ENCODE results near the gene EFNA2. TPM values are rescaled to one million over a fixed set of nuclear protein-coding genes. Genes with fewer than 3 reads are reported as not detected.

Gene EFNA2
- polyA plus RNA-seq, 1 donor from 2014 or later = 10.3 TPM

DNA sequence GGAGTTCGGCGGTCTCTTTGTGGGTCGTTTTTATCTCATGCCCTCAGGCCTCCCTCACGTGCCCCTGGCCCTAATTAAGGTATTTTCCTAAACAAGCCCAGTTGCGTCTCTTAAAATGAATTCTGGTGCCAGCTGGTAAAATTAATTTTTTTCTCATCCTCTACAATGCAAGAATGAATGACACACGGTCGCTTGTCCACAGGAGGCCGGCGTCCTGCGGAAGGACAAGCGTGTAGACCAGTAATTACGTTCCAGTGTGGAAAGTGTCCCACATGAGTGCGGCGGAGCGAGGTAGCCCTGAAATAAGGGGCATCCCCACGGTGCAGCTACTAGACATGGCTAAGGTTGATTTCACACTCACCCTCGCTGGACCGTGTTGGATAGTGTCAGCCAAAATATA is 63.5 kb downstream of the EFNA2 start:
- no peak overlapping the region for H3K9ac ChIP-seq (ENCODE audit: low read length)
- no peaks in the 10 kb centered on the region for H3F3A ChIP-seq (ENCODE audit: insufficient read depth, low read length, poor library complexity, severe bottlenecking)
- H3K79me2 ChIP-seq (replicated peaks; ENCODE audit: insufficient read depth, low read length) = no peaks in the 10 kb centered on the region
- H4K20me1 ChIP-seq (ENCODE audit: insufficient read depth) = no peaks in the 10 kb centered on the region
- no peak overlapping the region for H2AFZ ChIP-seq (ENCODE audit: low read depth, low read length)
- H3K27ac ChIP-seq (ENCODE audit: low read length) = no peak overlapping the region
- TF ChIP-seq EZH2 (IDR thresholded peaks at IDR 0.05; ENCODE audit: borderline replicate concordance, insufficient read depth, low read length, poor library complexity, severe bottlenecking) (no peak), TAF1 (IDR thresholded peaks at IDR 0.05; ENCODE audit: low read depth) (no peak), RAD21 (conservative IDR thresholded peaks at IDR 0.05) (no peak), POLR2AphosphoS5 (IDR thresholded peaks at IDR 0.05) (no peak), SMC3 (conservative IDR thresholded peaks at IDR 0.05; ENCODE audit: poor library complexity) (no peak), EP300 (conservative IDR thresholded peaks at IDR 0.05; ENCODE audit: poor library complexity, severe bottlenecking) (no peak), MXI1 (conservative IDR thresholded peaks at IDR 0.05; ENCODE audit: poor library complexity, severe bottlenecking) (no peak)
- TF ChIP-seq, protein P1, sequence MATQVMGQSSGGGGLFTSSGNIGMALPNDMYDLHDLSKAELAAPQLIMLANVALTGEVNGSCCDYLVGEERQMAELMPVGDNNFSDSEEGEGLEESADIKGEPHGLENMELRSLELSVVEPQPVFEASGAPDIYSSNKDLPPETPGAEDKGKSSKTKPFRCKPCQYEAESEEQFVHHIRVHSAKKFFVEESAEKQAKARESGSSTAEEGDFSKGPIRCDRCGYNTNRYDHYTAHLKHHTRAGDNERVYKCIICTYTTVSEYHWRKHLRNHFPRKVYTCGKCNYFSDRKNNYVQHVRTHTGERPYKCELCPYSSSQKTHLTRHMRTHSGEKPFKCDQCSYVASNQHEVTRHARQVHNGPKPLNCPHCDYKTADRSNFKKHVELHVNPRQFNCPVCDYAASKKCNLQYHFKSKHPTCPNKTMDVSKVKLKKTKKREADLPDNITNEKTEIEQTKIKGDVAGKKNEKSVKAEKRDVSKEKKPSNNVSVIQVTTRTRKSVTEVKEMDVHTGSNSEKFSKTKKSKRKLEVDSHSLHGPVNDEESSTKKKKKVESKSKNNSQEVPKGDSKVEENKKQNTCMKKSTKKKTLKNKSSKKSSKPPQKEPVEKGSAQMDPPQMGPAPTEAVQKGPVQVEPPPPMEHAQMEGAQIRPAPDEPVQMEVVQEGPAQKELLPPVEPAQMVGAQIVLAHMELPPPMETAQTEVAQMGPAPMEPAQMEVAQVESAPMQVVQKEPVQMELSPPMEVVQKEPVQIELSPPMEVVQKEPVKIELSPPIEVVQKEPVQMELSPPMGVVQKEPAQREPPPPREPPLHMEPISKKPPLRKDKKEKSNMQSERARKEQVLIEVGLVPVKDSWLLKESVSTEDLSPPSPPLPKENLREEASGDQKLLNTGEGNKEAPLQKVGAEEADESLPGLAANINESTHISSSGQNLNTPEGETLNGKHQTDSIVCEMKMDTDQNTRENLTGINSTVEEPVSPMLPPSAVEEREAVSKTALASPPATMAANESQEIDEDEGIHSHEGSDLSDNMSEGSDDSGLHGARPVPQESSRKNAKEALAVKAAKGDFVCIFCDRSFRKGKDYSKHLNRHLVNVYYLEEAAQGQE (IDR thresholded peaks at IDR 0.05; ENCODE audit: borderline replicate concordance) = no peak
- TF ChIP-seq, protein P2, sequence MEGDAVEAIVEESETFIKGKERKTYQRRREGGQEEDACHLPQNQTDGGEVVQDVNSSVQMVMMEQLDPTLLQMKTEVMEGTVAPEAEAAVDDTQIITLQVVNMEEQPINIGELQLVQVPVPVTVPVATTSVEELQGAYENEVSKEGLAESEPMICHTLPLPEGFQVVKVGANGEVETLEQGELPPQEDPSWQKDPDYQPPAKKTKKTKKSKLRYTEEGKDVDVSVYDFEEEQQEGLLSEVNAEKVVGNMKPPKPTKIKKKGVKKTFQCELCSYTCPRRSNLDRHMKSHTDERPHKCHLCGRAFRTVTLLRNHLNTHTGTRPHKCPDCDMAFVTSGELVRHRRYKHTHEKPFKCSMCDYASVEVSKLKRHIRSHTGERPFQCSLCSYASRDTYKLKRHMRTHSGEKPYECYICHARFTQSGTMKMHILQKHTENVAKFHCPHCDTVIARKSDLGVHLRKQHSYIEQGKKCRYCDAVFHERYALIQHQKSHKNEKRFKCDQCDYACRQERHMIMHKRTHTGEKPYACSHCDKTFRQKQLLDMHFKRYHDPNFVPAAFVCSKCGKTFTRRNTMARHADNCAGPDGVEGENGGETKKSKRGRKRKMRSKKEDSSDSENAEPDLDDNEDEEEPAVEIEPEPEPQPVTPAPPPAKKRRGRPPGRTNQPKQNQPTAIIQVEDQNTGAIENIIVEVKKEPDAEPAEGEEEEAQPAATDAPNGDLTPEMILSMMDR (IDR thresholded peaks at IDR 0.05; ENCODE audit: poor library complexity, severe bottlenecking) = no peak
- no peaks in the 10 kb centered on the region for H3K9me3 ChIP-seq (ENCODE audit: low read length)
- no peak overlapping the region for H3K4me3 ChIP-seq (ENCODE audit: low read length)
- H3K9me2 ChIP-seq (ENCODE audit: insufficient read depth, low read length) = no peaks in the 10 kb centered on the region
- H3K27me3 ChIP-seq (ENCODE audit: insufficient read depth, low read depth, low read length) = no peaks in the 10 kb centered on the region
- H3K36me3 ChIP-seq (ENCODE audit: insufficient read depth, low read length) = no peaks in the 10 kb centered on the region
- no peak overlapping the region for H3K4me2 ChIP-seq (ENCODE audit: low read length)

DNA sequence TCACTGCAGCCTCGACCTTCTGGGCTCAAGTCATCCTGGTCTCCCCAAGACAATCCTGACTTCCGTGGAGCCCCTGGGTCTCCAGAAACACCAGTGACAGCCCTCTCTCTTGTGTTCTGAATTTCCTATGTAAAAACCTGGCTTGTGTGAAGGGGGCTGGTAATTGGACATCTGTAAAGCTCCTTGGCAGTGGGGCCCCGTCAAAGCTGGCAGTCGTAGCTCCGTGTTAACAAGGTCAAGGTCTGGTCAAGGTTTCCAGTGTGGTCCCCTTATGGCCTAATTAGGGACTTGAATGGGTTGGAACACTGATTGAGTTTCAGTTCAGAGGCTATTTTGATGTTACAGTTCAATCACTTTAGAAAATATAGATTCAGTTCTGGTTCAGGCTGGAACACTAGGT is 65.2 kb downstream of the EFNA2 start:
- Histone ChIP-seq H3K9me2 (ENCODE audit: insufficient read depth, low read length) (no peaks in the 10 kb centered on the region), H3K36me3 (ENCODE audit: insufficient read depth, low read length) (no peaks in the 10 kb centered on the region), H2AFZ (ENCODE audit: low read depth, low read length) (no peak overlapping the region), H3K4me2 (ENCODE audit: low read length) (no peak overlapping the region), H3K27me3 (ENCODE audit: insufficient read depth, low read depth, low read length) (no peaks in the 10 kb centered on the region), H3K9ac (ENCODE audit: low read length) (peak overlapping the region; percentile 52), H3K27ac (ENCODE audit: low read length) (peak overlapping the region; percentile 68), H3F3A (ENCODE audit: insufficient read depth, low read length, poor library complexity, severe bottlenecking) (no peaks in the 10 kb centered on the region), H4K20me1 (ENCODE audit: insufficient read depth) (no peaks in the 10 kb centered on the region), H3K79me2 (replicated peaks; ENCODE audit: insufficient read depth, low read length) (peaks cover 3% of the 10 kb centered on the region), H3K4me3 (ENCODE audit: low read length) (no peak overlapping the region), H3K9me3 (ENCODE audit: low read length) (no peaks in the 10 kb centered on the region)
- TF ChIP-seq SMC3 (conservative IDR thresholded peaks at IDR 0.05; ENCODE audit: poor library complexity) (no peak), POLR2AphosphoS5 (IDR thresholded peaks at IDR 0.05) (no peak), MXI1 (conservative IDR thresholded peaks at IDR 0.05; ENCODE audit: poor library complexity, severe bottlenecking) (no peak), TAF1 (IDR thresholded peaks at IDR 0.05; ENCODE audit: low read depth) (no peak), EP300 (conservative IDR thresholded peaks at IDR 0.05; ENCODE audit: poor library complexity, severe bottlenecking) (no peak), RAD21 (conservative IDR thresholded peaks at IDR 0.05) (no peak), EZH2 (IDR thresholded peaks at IDR 0.05; ENCODE audit: borderline replicate concordance, insufficient read depth, low read length, poor library complexity, severe bottlenecking) (no peak)
- TF ChIP-seq, protein P1 (IDR thresholded peaks at IDR 0.05; ENCODE audit: borderline replicate concordance) = no peak
- TF ChIP-seq, protein P2 (IDR thresholded peaks at IDR 0.05; ENCODE audit: poor library complexity, severe bottlenecking) = no peak
